Liver (tissue), 9 donors: ENCODE results near the gene CHRNA7. TPM values are rescaled to one million over a fixed set of nuclear protein-coding genes. Genes with fewer than 3 reads are reported as not detected.

Experiments
- DNase-seq: peaks from one replicate; pipeline ENCODE4 v3.0.0-alpha.2; 2017; ENCODE audit warnings: low spot score
- H3K27ac ChIP-seq, 2 donors: one replicate each; pipeline ENCODE4 v1.7.0; 2013; ENCODE audit warnings: inconsistent platforms in 2 of 2, low read length in 2 of 2, control low read depth in 1 of 2, low read depth in 1 of 2, mild to moderate bottlenecking in 1 of 2
- H3K27me3 ChIP-seq, 4 donors: one replicate each; pipeline versions ENCODE4 v1.6.1 to v1.7.0; 2013; ENCODE audit warnings: low read length in 3 of 4, inconsistent platforms in 1 of 4, mild to moderate bottlenecking in 1 of 4, moderate library complexity in 1 of 4; ENCODE audit not compliant: control insufficient read depth in 4 of 4, insufficient read depth in 4 of 4
- H3K36me3 ChIP-seq, 4 donors: one replicate each; pipeline versions ENCODE4 v1.6.1 to v1.7.0; 2013; ENCODE audit warnings: low read length in 3 of 4, mild to moderate bottlenecking in 3 of 4, low read depth in 1 of 4, moderate library complexity in 1 of 4; ENCODE audit not compliant: control insufficient read depth in 4 of 4, insufficient read depth in 3 of 4
- H3K4me1 ChIP-seq, 4 donors: one replicate each; pipeline versions ENCODE4 v1.6.1 to v1.7.0; 2013; ENCODE audit warnings: low read length in 3 of 4, mild to moderate bottlenecking in 3 of 4, moderate library complexity in 1 of 4; ENCODE audit not compliant: control insufficient read depth in 4 of 4, insufficient read depth in 4 of 4
- H3K4me3 ChIP-seq, 3 donors: one replicate each; pipeline versions ENCODE4 v1.6.1 to v1.7.0; 2013; ENCODE audit warnings: low read length in 3 of 3, control low read depth in 1 of 3, low read depth in 1 of 3, mild to moderate bottlenecking in 1 of 3
- H3K9ac ChIP-seq, 2 donors: one replicate each; pipeline ENCODE4 v1.7.0; 2013; ENCODE audit warnings: low read length in 2 of 2, mild to moderate bottlenecking in 2 of 2, moderate library complexity in 2 of 2, control low read depth in 1 of 2, low read depth in 1 of 2
- H3K9me3 ChIP-seq, 4 donors: one replicate each; pipeline versions ENCODE4 v1.6.1 to v1.7.0; 2013; ENCODE audit warnings: low read length in 3 of 4; ENCODE audit not compliant: control insufficient read depth in 4 of 4
- ATF3 ChIP-seq: IDR thresholded peaks from 2 replicates; pipeline ENCODE4 v1.6.1; 2016; ENCODE audit warnings: antibody characterized with exemption
- CTCF ChIP-seq: fragments of 150-350 bp; IDR thresholded peaks from 2 replicates; pipeline ENCODE4 v1.5.1; 2017; ENCODE audit warnings: improper control_type of control experiment, low read depth, low read length; ENCODE audit not compliant: missing input control
- EGR1 ChIP-seq, 2 donors: IDR thresholded peaks; 2 replicates each; pipeline ENCODE4 v1.6.1; 2016 to 2018; ENCODE audit warnings: antibody characterized with exemption in 2 of 2, low read depth in 2 of 2
- FOXA1 ChIP-seq: IDR thresholded peaks from 2 replicates; pipeline ENCODE4 v1.6.1; 2016; ENCODE audit warnings: antibody characterized with exemption
- FOXA2 ChIP-seq: IDR thresholded peaks from 2 replicates; pipeline ENCODE4 v1.6.1; 2016; ENCODE audit warnings: antibody characterized with exemption
- GABPA ChIP-seq, 2 donors: IDR thresholded peaks in 1 of 2; conservative IDR thresholded peaks in 1 of 2; 2 replicates each; pipeline ENCODE4 v1.6.1; 2016; ENCODE audit warnings: antibody characterized with exemption in 2 of 2, mild to moderate bottlenecking in 1 of 2, moderate library complexity in 1 of 2
- HNF4A ChIP-seq, 2 donors: conservative IDR thresholded peaks; 2 replicates each; pipeline ENCODE4 v1.6.1; 2016; ENCODE audit warnings: antibody characterized with exemption in 2 of 2, mild to moderate bottlenecking in 2 of 2
- HNF4G ChIP-seq: IDR thresholded peaks from 2 replicates; pipeline ENCODE4 v1.6.1; 2016; ENCODE audit warnings: antibody characterized with exemption
- JUND ChIP-seq, 2 donors: IDR thresholded peaks; 2 replicates each; pipeline ENCODE4 v1.6.1; 2016; ENCODE audit warnings: antibody characterized with exemption in 2 of 2
- MAX ChIP-seq: IDR thresholded peaks from 2 replicates; pipeline ENCODE4 v1.6.1; 2016; ENCODE audit warnings: antibody characterized with exemption
- RAD21 ChIP-seq, 2 donors: IDR thresholded peaks; 2 replicates each; pipeline ENCODE4 v1.6.1; 2016; ENCODE audit warnings: antibody characterized with exemption in 2 of 2, mild to moderate bottlenecking in 2 of 2
- RXRA ChIP-seq, 2 donors: IDR thresholded peaks; 2 replicates each; pipeline ENCODE4 v1.6.1; 2017 to 2018; ENCODE audit warnings: antibody characterized with exemption in 2 of 2, mild to moderate bottlenecking in 1 of 2
- SP1 ChIP-seq: IDR thresholded peaks from 2 replicates; pipeline ENCODE4 v1.6.1; 2018; ENCODE audit warnings: antibody characterized with exemption, mild to moderate bottlenecking
- TAF1 ChIP-seq: conservative IDR thresholded peaks from 2 replicates; pipeline ENCODE4 v1.6.1; 2016; ENCODE audit warnings: antibody characterized with exemption, mild to moderate bottlenecking
- YY1 ChIP-seq: IDR thresholded peaks from 2 replicates; pipeline ENCODE4 v1.6.1; 2016; ENCODE audit warnings: antibody characterized with exemption, mild to moderate bottlenecking
- ZBTB33 ChIP-seq: IDR thresholded peaks from 2 replicates; pipeline ENCODE4 v1.6.1; 2016; ENCODE audit warnings: antibody characterized with exemption
- WGBS: extraction: QIAGEN DNeasy Blood & Tissue Kit; methylation state at CpG from one replicate; pipeline ENCODE4 v1.1.7; 2013; 5-methylcytosine and 5-hydroxymethylcytosine counted together
- polyA plus RNA-seq, 2 donors: library from polyadenylated mRNA; stranded (reverse) in 1 of 2; unstranded in 1 of 2; fragments of 200-250 nt in 1 of 2; fragments of >200 nt in 1 of 2; fragmentation: Nextera tagmentation in 1 of 2; extraction: Ambion mirVana in 1 of 2; gene quantifications; one replicate each; pipeline versions ENCODE4 v1.2.1 to v1.2.3, GENCODE V29; 2013 to 2015
- total RNA-seq, 2 donors: library from RNA; depleted of rRNA; stranded (reverse); fragments of >200 nt; gene quantifications; one replicate each; pipeline ENCODE4 v1.2.3, GENCODE V29; 2014
- donor health status: healthy.
- donor health status: healthy.
- donor health status: healthy.
- donor health status: healthy.
- donor health status: healthy.

The CHRNA7 gene
- total and polyA plus RNA-seq, 4 donors, result 0.06 to 0.21 (median 0.08) TPM; not detected in 1

- 60% methylated on average over 3 of the region's 3 CpGs for WGBS
Measured at GRCh38 chr15:32123473-32123872, 93.2 kb downstream of the CHRNA7 start.

GRCh38 chr15:32124726-32125125, 94.4 kb downstream of the CHRNA7 start:
- Histone ChIP-seq H3K27me3 (peaks cover 0 to 2% (median 0%) of the 10 kb centered on the region in 4 donors), H3K9ac (no peak overlapping the region), H3K36me3 (no peaks in the 10 kb centered on the region), H3K9me3 (no peaks in the 10 kb centered on the region), H3K4me1 (no peaks in the 10 kb centered on the region), H3K4me3 (no peak overlapping the region), H3K27ac (no peak overlapping the region)
- 47% methylated on average over 4 of the region's 4 CpGs for WGBS
- no peak for DNase-seq
- TF ChIP-seq GABPA (IDR thresholded peaks at IDR 0.05 in 1 of 2, conservative IDR thresholded peaks at IDR 0.05 in 1 of 2) (no peak), RAD21 (IDR thresholded peaks at IDR 0.05) (no peak), FOXA1 (no peak), EGR1 (IDR thresholded peaks at IDR 0.05; ENCODE audit: low read depth in 2 of 2) (no peak), HNF4G (no peak), FOXA2 (no peak), RXRA (IDR thresholded peaks at IDR 0.05) (no peak), JUND (IDR thresholded peaks at IDR 0.05) (no peak), ATF3 (no peak), HNF4A (conservative IDR thresholded peaks at IDR 0.05) (no peak), YY1 (no peak), ZBTB33 (no peak), TAF1 (no peak), MAX (no peak), SP1 (no peak)

More at GRCh38 chr15:32123473-32123872, 93.2 kb downstream of the CHRNA7 start:
- Histone ChIP-seq H3K4me1 (no peaks in the 10 kb centered on the region), H3K9me3 (no peaks in the 10 kb centered on the region), H3K9ac (no peak overlapping the region), H3K27me3 (peaks cover 0 to 2% (median 0%) of the 10 kb centered on the region in 4 donors), H3K36me3 (no peaks in the 10 kb centered on the region), H3K27ac (no peak overlapping the region), H3K4me3 (no peak overlapping the region)
- TF ChIP-seq ZBTB33 (no peak), SP1 (no peak), FOXA1 (no peak), RAD21 (IDR thresholded peaks at IDR 0.05) (no peak), CTCF (no peak), EGR1 (IDR thresholded peaks at IDR 0.05; ENCODE audit: low read depth in 2 of 2) (no peak), YY1 (no peak), GABPA (IDR thresholded peaks at IDR 0.05 in 1 of 2, conservative IDR thresholded peaks at IDR 0.05 in 1 of 2) (no peak)
- DNase-seq, result no peak
